ENCODE measurements around the gene NKIRAS2. TPM values are rescaled to one million over a fixed set of nuclear protein-coding genes. Genes with fewer than 3 reads are reported as not detected.

NKIRAS2 gene
- total RNA-seq, 1 donor from 2014 or later: 63.6 TPM

DNA sequence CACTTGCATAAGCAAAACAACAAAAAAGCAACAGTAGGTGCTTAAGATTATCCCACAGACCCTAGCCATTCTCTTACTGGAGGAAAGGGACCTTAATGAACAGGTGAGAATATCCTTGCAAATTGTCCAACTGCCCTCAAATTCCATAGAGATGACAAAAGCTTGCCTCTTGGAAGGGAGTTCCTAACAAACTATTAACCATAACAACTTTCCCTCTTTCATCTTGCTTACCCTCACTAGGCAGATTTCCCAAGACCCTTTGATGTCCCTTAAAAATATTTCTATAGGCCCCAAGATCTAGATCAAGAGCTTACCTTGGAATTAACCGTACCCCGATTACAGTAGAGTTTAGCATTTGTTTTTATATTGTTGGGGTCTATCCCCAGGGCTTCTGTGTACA, 31.5 kb upstream of the NKIRAS2 start:
- Histone ChIP-seq H3K27me3 (no peaks in the 10 kb centered on the region), H3K4me3 (no peak overlapping the region), H3K36me3 (peaks cover 82 to 97% of the 10 kb centered on the region in 2 donors), H3K4me1 (no peaks in the 10 kb centered on the region), H3K9me3 (no peaks in the 10 kb centered on the region), H3K27ac (no peak overlapping the region)
- TF ChIP-seq, protein P1, sequence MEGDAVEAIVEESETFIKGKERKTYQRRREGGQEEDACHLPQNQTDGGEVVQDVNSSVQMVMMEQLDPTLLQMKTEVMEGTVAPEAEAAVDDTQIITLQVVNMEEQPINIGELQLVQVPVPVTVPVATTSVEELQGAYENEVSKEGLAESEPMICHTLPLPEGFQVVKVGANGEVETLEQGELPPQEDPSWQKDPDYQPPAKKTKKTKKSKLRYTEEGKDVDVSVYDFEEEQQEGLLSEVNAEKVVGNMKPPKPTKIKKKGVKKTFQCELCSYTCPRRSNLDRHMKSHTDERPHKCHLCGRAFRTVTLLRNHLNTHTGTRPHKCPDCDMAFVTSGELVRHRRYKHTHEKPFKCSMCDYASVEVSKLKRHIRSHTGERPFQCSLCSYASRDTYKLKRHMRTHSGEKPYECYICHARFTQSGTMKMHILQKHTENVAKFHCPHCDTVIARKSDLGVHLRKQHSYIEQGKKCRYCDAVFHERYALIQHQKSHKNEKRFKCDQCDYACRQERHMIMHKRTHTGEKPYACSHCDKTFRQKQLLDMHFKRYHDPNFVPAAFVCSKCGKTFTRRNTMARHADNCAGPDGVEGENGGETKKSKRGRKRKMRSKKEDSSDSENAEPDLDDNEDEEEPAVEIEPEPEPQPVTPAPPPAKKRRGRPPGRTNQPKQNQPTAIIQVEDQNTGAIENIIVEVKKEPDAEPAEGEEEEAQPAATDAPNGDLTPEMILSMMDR (IDR thresholded peaks at IDR 0.05): no peak
- DNase-seq (ENCODE audit: low spot score in 2 of 2): no peak
- intact Hi-C loops (cut with DNase I): no loop called here

DNA sequence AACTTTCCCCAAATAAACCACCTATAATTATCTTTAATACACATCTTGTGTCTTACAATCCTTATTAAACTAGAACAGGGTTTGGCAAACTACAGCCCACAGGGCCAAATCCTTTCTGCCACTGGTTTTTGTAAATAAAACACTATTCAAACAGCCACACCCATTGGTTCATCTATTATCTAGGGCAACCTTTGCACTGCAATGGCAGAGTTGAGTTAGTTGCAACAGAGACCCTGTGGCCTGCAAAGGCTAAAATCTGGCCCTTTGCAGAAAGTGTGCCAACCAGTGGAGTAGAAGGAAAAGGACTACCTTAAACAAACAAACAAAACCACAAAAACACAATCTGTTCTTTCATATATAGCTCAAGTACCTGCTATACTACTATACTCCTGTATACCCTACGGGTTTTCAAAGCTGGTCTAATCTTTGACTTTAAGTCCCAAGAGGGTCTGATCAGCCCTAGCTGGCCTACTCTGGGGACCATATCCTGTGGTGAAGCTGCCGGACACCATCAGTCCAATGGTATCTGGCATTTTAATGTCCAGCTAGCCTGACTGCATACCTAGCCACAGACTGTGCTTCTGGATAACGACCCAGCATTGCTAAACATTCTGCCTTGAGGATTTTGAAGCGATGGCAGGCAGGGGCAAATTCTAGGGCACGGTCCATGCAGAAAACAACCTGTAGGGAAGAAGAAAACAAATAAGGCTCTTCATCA, 30.0 kb upstream of the NKIRAS2 start:
- intact Hi-C loops (cut with DNase I): no loop called here
- Histone ChIP-seq H3K4me3 (no peak overlapping the region), H3K4me1 (no peaks in the 10 kb centered on the region), H3K27me3 (no peaks in the 10 kb centered on the region), H3K9me3 (no peaks in the 10 kb centered on the region), H3K27ac (no peak overlapping the region), H3K36me3 (peaks cover 72 to 99% of the 10 kb centered on the region in 2 donors)
- TF ChIP-seq, protein P1 (IDR thresholded peaks at IDR 0.05): no peak
- DNase-seq (ENCODE audit: low spot score in 2 of 2): no peak

DNA sequence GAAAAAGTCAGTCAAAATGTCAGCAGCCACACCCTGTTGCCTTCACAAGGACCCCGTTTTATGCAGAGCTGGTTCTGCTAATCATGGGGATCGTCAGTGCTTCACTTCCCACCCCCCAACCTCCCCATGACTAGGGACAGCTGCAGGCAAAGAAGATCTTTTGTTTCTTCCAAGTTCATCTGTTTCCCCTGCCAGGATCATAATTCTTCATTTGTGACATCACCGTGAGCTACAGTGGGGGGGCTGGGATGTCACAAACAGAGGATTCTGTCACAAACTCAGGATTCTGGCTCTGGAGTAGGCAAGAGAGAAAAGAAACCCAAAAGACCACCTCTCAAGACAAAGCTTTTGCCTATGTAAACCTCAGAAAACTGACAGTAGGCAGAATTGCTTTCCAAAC, 27.3 kb upstream of the NKIRAS2 start:
- DNase-seq (ENCODE audit: low spot score in 2 of 2): no peak
- Histone ChIP-seq H3K36me3 (peaks cover 76 to 100% of the 10 kb centered on the region in 2 donors), H3K27me3 (no peaks in the 10 kb centered on the region)

DNA sequence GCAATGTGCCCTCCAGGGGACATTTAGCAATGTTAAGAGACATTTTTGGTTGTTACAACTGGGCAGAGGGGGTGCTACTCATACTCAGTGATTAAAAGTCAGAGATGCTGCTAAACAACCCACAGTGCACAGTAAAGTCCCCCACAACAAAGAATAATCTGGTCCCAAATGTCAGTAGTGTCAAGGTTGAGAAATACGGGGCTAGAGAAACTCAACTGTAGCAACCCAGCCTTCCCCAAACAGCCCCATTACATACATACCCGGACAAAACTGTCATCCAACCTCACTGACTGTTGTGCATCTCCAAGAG, 23.1 kb upstream of the NKIRAS2 start:
- H3K4me1 ChIP-seq: no peaks in the 10 kb centered on the region
- no peak for DNase-seq (ENCODE audit: low spot score in 2 of 2)
- peaks cover 76 to 98% of the 10 kb centered on the region in 2 donors for H3K36me3 ChIP-seq
- H3K9me3 ChIP-seq: no peaks in the 10 kb centered on the region
- TF ChIP-seq, protein P1 (IDR thresholded peaks at IDR 0.05): no peak
- no peak overlapping the region for H3K4me3 ChIP-seq
- H3K27ac ChIP-seq: no peak overlapping the region
- intact Hi-C loops (cut with DNase I): no loop called here
- H3K27me3 ChIP-seq: no peaks in the 10 kb centered on the region

More for the DNA sequence above, 27.3 kb upstream of the NKIRAS2 start:
- Histone ChIP-seq H3K4me3 (no peak overlapping the region), H3K4me1 (no peaks in the 10 kb centered on the region), H3K9me3 (no peaks in the 10 kb centered on the region), H3K27ac (no peak overlapping the region)
- TF ChIP-seq, protein P1 (IDR thresholded peaks at IDR 0.05): no peak
- intact Hi-C loops (cut with DNase I): no loop called here

DNA sequence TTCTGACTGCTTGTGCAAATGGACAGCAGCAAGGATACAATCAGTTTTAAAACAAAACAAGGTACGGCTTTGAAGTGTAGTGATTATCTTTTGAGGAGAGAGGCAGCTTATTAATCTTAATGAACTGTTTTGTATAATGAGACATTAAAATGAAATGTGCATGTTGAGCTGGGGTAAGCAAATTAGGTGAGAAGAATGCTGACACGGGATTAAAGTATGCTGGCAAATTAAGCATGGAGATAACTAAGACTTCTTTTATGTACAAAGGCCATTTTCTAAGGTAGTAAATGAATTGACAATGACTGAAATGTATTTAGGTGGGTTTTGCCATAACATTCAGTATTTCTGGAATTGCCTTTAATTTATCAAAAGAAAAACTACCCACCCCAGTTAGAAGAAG, 21.4 kb upstream of the NKIRAS2 start:
- no peak for DNase-seq (ENCODE audit: low spot score in 2 of 2)
- TF ChIP-seq, protein P1 (IDR thresholded peaks at IDR 0.05): no peak

More for the DNA sequence above, 21.4 kb upstream of the NKIRAS2 start:
- H3K36me3 ChIP-seq: peaks cover 77 to 97% of the 10 kb centered on the region in 2 donors
- no peaks in the 10 kb centered on the region for H3K9me3 ChIP-seq
- H3K27ac ChIP-seq: no peak overlapping the region
- intact Hi-C loops (cut with DNase I): no loop called here
- no peak overlapping the region for H3K4me3 ChIP-seq
- no peaks in the 10 kb centered on the region for H3K27me3 ChIP-seq
- H3K4me1 ChIP-seq: no peaks in the 10 kb centered on the region

All from ascending aorta (tissue), 2 donors.